ENCODE results near the gene CNTROB.

Gene CNTROB

GRCh38 chr17:7889166-7889955 lies 42.6 kb upstream of the CNTROB start:
- no peak for DNase-seq (ENCODE audit: low read depth, low spot score)
- CTCF ChIA-PET: interaction anchor here (1.0 to 1.3 kb wide), 5 partner anchors 9 to 57 kb away, joined by 3 to 12 read pairs (median 3); no protein-coding TSS in a partner anchor
- TF ChIP-seq, protein P1, sequence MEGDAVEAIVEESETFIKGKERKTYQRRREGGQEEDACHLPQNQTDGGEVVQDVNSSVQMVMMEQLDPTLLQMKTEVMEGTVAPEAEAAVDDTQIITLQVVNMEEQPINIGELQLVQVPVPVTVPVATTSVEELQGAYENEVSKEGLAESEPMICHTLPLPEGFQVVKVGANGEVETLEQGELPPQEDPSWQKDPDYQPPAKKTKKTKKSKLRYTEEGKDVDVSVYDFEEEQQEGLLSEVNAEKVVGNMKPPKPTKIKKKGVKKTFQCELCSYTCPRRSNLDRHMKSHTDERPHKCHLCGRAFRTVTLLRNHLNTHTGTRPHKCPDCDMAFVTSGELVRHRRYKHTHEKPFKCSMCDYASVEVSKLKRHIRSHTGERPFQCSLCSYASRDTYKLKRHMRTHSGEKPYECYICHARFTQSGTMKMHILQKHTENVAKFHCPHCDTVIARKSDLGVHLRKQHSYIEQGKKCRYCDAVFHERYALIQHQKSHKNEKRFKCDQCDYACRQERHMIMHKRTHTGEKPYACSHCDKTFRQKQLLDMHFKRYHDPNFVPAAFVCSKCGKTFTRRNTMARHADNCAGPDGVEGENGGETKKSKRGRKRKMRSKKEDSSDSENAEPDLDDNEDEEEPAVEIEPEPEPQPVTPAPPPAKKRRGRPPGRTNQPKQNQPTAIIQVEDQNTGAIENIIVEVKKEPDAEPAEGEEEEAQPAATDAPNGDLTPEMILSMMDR (IDR thresholded peaks at IDR 0.05; ENCODE audit: insufficient read depth, low read length, missing control alignments): peak; percentile 63
- peak overlapping the region; percentile 32 for H3K4me3 ChIP-seq (ENCODE audit: low read depth, low read length)
- POLR2A ChIA-PET: interaction anchor here (1.2 to 1.3 kb wide), 2 partner anchors 27 to 32 kb away, joined by 3 to 4 read pairs; partner anchors contain the start of genes NAA38 and RNF227

- H3K4me3 ChIP-seq (ENCODE audit: low read depth, low read length): no peak overlapping the region
- DNase-seq (ENCODE audit: low read depth, low spot score): no peak
- TF ChIP-seq, protein P1 (IDR thresholded peaks at IDR 0.05; ENCODE audit: insufficient read depth, low read length, missing control alignments): no peak
- ChIA-PET CTCF (interaction anchor here (0.6 to 2.0 kb wide), 5 partner anchors 10 to 96 kb away, joined by 3 to 6 read pairs (median 3); no protein-coding TSS in a partner anchor), POLR2A (no interaction called here)
These were observed 38.7 kb upstream of the CNTROB start for GRCh38 chr17:7893187-7893880.

- no peak overlapping the region for H3K4me3 ChIP-seq (ENCODE audit: low read depth, low read length)
- CTCF ChIA-PET: interaction anchor here (1.0 to 1.7 kb wide), 6 partner anchors 18 to 151 kb away, joined by 3 to 14 read pairs (median 5); no protein-coding TSS in a partner anchor
- DNase-seq (ENCODE audit: low read depth, low spot score): no peak
- TF ChIP-seq, protein P1 (IDR thresholded peaks at IDR 0.05; ENCODE audit: insufficient read depth, low read length, missing control alignments): no peak
- POLR2A ChIA-PET: no interaction called here
These were observed 37.8 kb upstream of the CNTROB start for GRCh38 chr17:7894226-7894625.

DNA sequence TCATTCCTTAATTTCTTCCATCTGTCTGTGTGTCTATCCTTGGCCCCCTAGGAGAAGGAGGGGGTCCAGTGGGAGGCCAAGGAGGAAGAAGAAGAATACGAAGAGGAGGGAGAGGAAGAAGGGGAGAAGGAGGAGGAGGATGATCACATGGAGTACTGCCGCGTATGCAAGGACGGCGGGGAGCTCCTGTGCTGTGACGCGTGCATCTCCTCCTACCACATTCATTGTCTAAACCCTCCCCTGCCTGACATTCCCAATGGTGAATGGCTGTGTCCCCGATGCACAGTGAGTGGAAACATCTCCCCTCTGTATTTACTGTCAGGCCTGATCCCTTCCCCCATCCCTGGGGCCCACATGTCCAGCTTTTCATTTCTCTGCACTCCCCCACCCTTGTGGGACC lies 37.1 kb upstream of the CNTROB start:
- CTCF ChIA-PET: interaction anchor here (0.9 to 1.7 kb wide), 6 partner anchors 18 to 151 kb away, joined by 3 to 14 read pairs (median 5); no protein-coding TSS in a partner anchor
- H3K4me3 ChIP-seq (ENCODE audit: low read depth, low read length): no peak overlapping the region
- POLR2A ChIA-PET: no interaction called here
- TF ChIP-seq, protein P1 (IDR thresholded peaks at IDR 0.05; ENCODE audit: insufficient read depth, low read length, missing control alignments): no peak
- DNase-seq (ENCODE audit: low read depth, low spot score): no peak

DNA sequence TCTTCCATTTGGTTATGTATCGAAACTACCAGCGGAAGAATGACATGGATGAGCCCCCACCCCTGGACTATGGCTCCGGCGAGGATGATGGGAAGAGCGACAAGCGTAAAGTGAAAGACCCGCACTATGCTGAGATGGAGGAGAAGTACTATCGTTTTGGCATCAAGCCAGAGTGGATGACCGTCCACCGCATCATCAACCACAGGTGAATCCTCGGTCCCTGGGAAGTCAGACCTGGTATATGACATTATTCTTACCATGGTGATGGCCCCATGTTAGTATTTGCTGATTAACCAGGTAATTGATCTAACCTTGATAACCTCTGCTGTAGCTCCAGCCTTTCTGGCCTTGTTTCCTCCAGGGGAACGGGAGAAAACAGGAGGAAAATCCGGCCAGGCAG lies 34.9 kb upstream of the CNTROB start:
- ChIA-PET CTCF (interaction anchor here (0.7 to 24.3 kb wide), 14 partner anchors 8 to 153 kb away, joined by 3 to 499 read pairs (median 10); partner anchors contain the start of genes CHD3, CYB5D1, KCNAB3 and NAA38), POLR2A (no interaction called here)
- H3K4me3 ChIP-seq (ENCODE audit: low read depth, low read length): no peak overlapping the region
- TF ChIP-seq, protein P1 (IDR thresholded peaks at IDR 0.05; ENCODE audit: insufficient read depth, low read length, missing control alignments): no peak
- no peak for DNase-seq (ENCODE audit: low read depth, low spot score)

GRCh38 chr17:7897773-7898172 lies 34.2 kb upstream of the CNTROB start:
- CTCF ChIA-PET: interaction anchor here (0.7 to 24.3 kb wide), 20 partner anchors 8 to 154 kb away, joined by 3 to 499 read pairs (median 5); partner anchors contain the start of genes CHD3, CYB5D1, KCNAB3 and KDM6B

More at GRCh38 chr17:7897773-7898172, 34.2 kb upstream of the CNTROB start:
- POLR2A ChIA-PET: no interaction called here
- H3K4me3 ChIP-seq (ENCODE audit: low read depth, low read length): no peak overlapping the region
- TF ChIP-seq, protein P1 (IDR thresholded peaks at IDR 0.05; ENCODE audit: insufficient read depth, low read length, missing control alignments): peak; percentile 44
- DNase-seq (ENCODE audit: low read depth, low spot score): no peak

Data from AG04449 (cell line).